Posterior vena cava (tissue), 2 donors: ENCODE results near the gene CILP2. TPM values are rescaled to one million over a fixed set of nuclear protein-coding genes. Genes with fewer than 3 reads are reported as not detected.

ENCODE experiments used
- DNase-seq: peaks from one replicate; pipeline ENCODE4 v3.0.0-alpha.2; 2020; ENCODE audit warnings: low spot score
- intact Hi-C, 2 donors: fragments of 100-400 bp; cut with DNase I; formaldehyde crosslinking; loops; one replicate each; pipeline versions ENCODE4 v1.14.1 to v1.14.2; 2022 to 2023
- long read RNA-seq, 2 donors: library from polyadenylated mRNA; unstranded; transcript quantifications; one replicate each; pipeline ENCODE4 v2.0.0, GENCODE V29; 2020 to 2021
- total RNA-seq, 2 donors: library from RNA; stranded (reverse); fragmentation: NEBNext Ultra II Directional; extraction: Animal tissue kit (Norgen Biotek cat#: 25700); gene quantifications; one replicate each; pipeline ENCODE4 v1.2.1, GENCODE V29; 2021
- donor health status: DM: yes; HTN: yes; CAD: no.
- donor health status: DM: yes; HTN: yes; CAD: no.

CILP2 gene, protein sequence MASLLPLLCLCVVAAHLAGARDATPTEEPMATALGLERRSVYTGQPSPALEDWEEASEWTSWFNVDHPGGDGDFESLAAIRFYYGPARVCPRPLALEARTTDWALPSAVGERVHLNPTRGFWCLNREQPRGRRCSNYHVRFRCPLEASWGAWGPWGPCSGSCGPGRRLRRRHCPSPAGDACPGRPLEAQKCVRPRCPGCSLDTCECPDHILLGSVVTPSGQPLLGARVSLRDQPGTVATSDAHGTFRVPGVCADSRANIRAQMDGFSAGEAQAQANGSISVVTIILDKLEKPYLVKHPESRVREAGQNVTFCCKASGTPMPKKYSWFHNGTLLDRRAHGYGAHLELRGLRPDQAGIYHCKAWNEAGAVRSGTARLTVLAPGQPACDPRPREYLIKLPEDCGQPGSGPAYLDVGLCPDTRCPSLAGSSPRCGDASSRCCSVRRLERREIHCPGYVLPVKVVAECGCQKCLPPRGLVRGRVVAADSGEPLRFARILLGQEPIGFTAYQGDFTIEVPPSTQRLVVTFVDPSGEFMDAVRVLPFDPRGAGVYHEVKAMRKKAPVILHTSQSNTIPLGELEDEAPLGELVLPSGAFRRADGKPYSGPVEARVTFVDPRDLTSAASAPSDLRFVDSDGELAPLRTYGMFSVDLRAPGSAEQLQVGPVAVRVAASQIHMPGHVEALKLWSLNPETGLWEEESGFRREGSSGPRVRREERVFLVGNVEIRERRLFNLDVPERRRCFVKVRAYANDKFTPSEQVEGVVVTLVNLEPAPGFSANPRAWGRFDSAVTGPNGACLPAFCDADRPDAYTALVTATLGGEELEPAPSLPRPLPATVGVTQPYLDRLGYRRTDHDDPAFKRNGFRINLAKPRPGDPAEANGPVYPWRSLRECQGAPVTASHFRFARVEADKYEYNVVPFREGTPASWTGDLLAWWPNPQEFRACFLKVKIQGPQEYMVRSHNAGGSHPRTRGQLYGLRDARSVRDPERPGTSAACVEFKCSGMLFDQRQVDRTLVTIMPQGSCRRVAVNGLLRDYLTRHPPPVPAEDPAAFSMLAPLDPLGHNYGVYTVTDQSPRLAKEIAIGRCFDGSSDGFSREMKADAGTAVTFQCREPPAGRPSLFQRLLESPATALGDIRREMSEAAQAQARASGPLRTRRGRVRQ
- 1 to 10 TPM in 1 of 2 donors, under 1 TPM in 1; 0.67 to 2.3 TPM for total RNA-seq
- long read RNA-seq, donor 1, partial matches to known transcripts, result 0 of 2 reads
- long read RNA-seq, donor 1, other reads (novel, unspliced or antisense), result 2 of 2 reads
- long read RNA-seq, donor 2, full-length matches to known transcripts, result 1 of 1 reads
- long read RNA-seq, donor 2, partial matches to known transcripts, result 0 of 1 reads
- long read RNA-seq, donor 2, other reads (novel, unspliced or antisense), result 0 of 1 reads

DNA sequence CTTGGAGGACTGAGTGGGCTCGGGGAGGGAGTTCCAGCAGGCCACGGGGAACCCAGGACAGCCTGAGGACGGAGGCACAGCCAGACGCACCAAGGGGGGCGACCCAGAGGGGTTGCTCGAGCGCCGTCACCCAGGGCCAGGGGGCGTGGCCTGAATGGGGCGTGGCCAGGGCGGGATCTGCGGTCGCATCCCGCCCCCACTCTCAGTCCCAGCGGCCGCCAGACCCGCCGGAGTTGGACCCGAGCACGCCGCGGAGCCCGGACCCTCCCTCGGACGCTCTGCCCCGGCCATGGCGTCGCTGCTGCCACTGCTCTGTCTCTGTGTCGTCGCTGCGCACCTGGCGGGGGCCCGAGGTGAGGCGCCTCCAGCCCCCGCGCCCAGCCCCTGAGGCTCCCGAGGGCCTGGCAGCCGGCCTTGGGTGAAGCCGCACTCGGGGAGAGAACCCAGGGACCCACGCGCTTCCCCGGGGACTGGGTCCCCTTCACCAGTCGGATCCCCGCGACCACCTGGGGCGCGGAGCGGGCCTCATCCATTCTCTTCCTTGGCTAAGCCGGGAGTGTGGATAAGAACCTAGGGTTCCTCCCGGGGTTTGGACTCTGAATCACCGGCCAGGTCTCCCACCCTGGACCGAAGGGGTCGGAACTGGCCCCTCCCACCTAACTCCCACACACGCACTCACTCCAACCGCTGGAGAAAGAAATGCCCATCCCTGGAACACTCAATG lies at the start of gene CILP2:
TSS of gene CILP2 (plus strand) at position 205 of the 724 bp plus-strand sequence. CDS start at position 290, 85 bp downstream.
- DNase-seq, result no peak

DNA sequence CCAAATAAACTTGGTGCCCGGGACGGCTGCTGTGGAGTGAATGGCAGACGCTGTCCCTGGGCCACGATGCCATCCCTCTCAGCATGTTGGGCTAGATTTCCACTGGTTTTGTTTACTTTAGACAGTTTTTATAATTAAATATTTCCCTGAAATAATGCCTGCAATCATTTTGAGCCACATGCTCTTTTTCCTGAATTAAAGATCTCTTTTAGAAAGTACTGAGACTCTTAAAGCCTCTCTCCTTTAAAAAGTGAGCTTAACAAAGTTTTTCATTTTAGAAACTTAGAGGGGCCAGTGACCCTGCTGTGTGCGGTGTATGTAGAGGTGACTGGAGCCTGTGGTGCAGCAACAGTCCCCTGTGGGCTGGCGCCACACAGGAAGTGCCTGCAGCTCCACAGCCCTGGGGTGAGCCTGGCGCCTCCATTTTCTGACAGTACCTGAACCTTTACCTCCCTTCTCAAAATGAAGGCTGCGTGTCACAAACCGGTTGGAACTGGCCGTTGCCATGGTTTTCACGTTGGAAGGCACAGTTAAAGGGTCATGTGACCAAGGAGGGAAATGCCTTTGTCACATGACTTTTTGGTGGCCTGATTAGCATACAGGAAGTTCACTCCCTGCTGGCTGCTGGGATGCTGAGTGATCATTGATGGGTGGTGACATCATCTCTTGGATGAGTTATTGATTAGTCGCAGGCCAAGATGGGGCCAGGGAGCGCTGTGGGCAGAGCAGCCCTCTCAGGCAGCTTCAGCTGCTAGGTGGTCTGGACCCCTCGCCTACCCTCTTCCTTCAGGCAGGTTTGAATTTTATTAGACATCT lies 49.0 kb upstream of the CILP2 start:
- DNase-seq, result peak; percentile 96
- intact Hi-C loops, result loop anchor here in 1 of 2 donors (5.0 kb wide), 1 partner anchor 107 kb away; no protein-coding TSS in a partner anchor

More for the DNA sequence above, at the start of gene CILP2:
- intact Hi-C loops, result no loop called here

DNA sequence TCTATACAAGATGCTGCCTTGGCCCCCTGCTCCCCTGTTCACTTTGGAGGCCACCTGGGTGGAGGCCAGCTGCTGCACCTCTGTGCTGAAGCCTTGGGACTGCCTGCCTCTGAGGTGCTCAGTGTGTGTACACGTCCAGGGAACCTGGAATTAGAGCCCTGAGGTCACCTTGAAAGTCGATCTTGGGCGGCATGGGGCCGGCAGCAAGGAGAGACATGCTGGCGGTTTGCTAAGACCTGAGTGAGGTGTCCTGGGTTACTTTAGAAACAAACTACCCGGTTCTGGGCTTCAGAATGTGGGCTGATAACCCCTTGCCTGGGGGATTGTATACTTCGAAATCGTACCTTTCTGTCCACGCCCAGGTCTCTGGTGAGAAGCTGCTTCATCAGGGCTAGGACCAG lies 48.3 kb upstream of the CILP2 start:
- intact Hi-C loops, result loop anchor here (5.0 kb wide), 2 partner anchors 108 to 123 kb away; no protein-coding TSS in a partner anchor

DNA sequence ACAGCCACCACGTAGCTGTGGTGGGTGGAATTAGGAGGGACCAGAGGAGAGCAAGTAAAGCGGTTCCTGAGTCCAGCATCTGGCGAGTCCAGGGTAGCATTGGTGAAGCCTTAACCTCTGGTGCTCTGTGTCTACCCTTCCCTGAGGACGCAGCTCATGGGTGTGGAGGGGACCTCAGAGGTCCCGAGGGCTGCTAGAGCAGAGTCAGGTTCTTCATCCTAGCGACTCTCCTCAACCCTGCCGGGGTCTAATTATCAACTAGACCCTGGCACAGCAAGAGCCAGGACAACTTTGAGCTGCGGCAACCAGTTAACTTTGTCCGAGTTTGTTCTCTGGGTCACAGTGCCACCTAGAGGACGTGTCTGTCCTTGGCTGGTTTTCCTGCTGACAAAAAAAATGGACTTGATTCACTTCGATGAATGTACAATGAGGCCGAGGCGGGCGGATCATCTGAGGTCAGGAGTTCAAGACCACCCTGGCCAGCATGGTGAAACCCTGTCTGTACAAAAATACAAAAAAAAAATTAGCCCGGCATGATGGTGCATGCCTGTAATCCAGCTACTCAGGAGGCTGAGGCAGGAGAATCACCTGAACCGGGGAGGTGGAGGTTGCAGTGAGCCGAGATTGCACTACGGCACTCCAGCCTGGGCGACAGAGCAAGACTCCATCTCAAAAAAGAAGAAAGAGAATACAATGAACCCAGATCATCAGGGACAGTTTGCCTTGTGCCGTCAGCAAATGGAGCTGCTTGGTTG lies 47.7 kb upstream of the CILP2 start:
- DNase-seq, result peak; percentile 91
- intact Hi-C loops, result loop anchor here (5.0 kb wide), 1 partner anchor 123 kb away; no protein-coding TSS in a partner anchor

More for the DNA sequence above, 48.3 kb upstream of the CILP2 start:
- no peak for DNase-seq

DNA sequence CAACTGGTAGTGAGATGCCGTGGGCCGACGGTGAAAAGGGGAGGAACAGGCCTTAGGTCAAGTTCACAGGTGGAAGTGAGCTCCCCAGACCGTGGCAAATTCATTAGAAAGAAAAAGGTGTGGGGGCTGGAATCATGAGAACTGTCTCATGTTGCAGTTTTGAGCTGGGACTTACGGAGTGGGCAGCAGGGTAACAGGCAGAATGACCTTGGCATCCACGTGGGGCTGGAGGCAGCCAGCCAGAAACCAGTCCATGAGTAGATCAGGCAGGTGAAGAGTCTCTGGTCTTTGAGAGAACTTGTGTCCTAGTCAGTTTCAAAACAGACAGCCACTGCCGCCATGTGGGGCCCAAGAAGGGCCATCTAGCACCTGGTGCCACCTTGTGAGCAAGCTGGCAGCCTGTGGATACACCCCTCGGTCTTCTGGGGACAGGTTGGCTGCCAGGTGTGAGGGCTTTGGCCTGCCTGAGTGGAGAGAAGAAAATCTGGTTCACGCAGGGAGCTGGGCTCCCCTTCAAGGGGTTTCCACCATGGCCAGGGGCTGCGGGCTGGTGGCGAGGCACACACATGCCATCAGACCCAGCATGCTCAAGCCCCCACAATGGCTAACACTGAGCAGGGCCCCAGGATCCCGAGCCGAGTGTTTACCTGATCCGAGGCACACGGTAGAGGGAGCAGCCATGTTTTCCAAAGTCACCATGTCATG lies 46.6 kb upstream of the CILP2 start:
- DNase-seq, result no peak
- intact Hi-C loops, result loop anchor here (5.0 kb wide), 1 partner anchor 124 kb away; no protein-coding TSS in a partner anchor

DNA sequence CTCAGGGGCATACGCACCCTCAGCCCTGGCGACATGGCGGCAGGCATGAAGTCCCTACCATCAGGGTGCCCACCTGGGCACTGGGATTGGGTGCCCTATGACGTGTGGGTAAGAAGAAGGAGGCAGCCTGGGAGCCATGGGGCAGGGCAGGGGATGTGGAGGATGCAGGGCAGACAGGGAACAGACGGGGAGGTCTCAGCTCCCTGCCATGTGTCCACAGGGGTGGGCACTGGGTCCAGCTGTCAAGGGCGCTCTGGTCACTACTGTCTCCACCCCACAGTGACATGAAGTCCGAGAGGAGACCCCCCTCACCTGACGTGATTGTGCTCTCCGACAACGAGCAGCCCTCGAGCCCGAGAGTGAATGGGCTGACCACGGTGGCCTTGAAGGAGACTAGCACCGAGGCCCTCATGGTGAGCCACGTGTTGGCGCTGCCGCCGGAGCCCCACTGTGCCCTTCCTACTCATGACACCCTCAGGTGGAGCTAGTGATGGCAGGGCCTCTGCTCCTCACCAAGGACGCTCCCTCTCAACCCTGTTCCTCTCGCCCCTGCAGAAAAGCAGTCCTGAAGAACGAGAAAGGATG lies 45.9 kb upstream of the CILP2 start:
- intact Hi-C loops, result loop anchor here (5.0 kb wide), 1 partner anchor 125 kb away; no protein-coding TSS in a partner anchor
- DNase-seq, result no peak

DNA sequence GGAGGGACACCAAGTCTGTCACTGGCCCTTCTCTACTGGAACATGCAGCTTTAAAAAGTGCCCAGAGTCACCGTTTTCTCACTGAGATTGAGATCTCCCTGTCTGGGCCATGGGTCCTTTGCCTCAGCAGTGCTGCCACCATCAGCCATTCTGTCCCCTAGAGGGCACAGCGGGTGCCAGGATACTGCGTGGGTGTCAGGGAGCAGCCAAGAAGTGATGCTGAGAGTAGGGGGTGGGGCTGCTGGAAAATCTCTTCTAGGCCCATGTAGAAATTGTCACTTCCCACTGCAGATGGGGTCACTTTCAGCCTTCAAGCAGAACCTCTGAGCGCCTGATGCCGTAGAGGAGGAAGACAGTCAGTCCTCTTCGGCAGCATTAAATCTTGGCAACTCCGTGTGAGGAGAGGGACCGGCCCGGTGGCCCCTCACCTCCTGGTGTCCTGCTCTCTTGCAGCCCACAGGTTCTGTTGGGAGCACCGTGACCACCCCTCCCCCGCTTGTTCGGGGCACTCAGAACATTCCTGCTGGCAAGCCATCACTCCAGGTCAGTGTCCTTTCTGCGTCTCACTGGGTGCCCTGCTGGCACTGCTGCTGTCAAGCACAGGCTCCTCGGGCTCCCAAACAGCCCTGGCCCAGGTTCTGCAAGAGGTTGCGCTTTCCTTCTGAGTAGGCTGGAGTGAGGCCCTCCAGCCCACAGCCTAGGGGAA lies 44.1 kb upstream of the CILP2 start:
- DNase-seq, result no peak
- intact Hi-C loops, result loop anchor here (5.0 kb wide), 1 partner anchor 127 kb away; no protein-coding TSS in a partner anchor

DNA sequence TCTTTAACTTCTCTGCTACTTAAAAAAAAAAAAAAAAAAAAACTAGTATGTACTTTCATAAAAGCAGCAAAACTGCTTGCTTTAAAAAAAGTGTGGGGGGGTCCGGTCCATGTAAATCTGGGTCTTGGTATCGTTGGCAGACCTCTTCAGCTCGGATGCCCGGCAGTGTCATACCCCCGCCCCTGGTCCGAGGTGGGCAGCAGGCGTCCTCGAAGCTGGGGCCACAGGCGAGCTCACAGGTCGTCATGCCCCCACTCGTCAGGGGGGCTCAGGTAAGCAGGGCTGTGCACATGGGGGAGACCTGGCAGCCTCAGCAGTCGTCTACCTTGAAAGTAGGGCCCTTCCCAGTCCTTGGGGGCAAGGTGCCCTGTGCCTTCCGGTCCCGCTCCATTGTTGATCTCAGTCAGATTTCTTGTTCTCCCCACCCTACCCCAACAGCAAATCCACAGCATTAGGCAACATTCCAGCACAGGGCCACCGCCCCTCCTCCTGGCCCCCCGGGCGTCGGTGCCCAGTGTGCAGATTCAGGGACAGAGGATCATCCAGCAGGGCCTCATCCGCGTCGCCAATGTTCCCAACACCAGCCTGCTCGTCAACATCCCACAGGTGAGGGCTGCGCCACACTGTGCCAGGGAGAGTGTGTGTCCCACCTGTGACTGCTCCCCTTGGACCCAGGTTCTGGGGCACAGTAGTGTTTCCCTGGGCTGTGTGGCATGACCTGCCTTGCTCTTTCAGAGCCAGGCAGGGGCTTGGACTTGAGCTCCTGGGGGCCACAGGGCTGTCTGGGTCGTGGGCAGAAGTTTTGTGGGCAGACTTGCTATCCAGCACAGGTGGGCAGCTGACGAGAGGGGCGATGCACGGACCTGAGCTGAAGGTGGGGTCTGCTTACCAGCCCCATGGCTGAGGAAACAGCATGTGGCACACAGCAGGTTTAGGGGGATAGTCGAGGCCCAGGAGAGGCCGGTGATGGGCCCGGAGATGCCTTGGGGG lies 42.2 kb upstream of the CILP2 start:
- intact Hi-C loops, result no loop called here
- no peak for DNase-seq

DNA sequence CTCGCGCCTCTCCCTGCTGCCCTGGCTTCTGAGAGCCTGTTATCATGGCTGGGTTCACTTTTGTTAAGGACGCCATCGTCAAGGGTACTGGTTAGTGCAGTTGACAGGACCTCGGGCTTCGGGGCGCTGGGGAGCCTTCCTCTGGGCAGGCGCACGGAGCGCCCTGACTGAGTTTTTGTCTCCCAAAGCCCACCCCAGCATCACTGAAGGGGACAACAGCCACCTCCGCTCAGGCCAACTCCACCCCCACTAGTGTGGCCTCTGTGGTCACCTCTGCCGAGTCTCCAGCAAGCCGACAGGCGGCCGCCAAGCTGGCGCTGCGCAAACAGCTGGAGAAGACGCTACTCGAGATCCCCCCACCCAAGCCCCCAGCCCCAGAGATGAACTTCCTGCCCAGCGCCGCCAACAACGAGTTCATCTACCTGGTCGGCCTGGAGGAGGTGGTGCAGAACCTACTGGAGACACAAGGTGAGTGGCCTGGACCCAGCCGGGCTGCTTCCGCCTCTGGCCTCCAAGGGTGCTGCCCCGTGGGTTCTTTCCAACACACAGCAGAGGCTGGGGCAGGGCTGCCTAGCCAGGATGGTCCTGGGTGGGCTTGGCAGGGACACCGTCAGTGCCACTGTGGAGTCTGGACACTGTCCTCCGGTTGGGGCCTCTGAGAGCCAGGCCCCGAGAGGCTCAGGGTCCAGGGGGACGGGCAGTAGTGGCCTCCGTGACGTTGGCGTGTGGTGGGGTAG lies 39.6 kb upstream of the CILP2 start:
- DNase-seq, result no peak
- intact Hi-C loops, result no loop called here

DNA sequence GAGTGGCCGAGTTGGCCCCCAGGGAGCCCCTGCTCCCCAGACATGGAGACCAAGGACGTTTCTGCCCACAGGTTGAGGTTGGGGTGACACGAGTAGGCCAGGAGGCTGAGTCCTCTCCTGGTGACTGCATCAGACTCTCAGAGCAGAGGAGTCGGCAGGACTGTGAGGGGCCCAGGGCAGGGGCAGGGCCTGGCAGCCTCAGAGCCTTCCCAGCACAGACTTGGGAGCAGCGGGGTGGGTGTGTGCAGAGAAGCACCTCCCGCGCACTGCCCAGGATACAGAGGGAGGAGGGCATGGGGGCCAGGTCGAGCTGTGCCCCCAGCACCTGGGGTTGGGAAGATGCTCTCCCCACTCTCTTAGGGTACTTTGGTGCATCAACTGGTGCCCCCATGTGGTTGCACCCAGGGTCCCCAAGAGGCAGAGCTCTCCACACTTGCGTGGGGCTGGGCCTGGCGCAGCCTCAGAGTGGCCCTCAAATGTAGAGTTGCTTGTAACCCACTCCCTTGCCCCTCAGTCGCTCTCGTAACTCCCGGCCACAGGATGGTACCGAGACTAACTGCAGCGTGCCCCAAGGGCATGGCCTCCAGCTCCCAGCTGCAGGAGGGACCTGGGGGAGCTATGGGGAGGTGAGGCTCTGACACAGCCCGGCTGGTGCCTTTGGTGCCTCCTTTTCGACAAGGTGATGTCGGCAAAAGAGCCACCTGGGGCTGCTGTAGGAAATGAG lies 38.6 kb upstream of the CILP2 start:
- intact Hi-C loops, result no loop called here
- DNase-seq, result no peak

DNA sequence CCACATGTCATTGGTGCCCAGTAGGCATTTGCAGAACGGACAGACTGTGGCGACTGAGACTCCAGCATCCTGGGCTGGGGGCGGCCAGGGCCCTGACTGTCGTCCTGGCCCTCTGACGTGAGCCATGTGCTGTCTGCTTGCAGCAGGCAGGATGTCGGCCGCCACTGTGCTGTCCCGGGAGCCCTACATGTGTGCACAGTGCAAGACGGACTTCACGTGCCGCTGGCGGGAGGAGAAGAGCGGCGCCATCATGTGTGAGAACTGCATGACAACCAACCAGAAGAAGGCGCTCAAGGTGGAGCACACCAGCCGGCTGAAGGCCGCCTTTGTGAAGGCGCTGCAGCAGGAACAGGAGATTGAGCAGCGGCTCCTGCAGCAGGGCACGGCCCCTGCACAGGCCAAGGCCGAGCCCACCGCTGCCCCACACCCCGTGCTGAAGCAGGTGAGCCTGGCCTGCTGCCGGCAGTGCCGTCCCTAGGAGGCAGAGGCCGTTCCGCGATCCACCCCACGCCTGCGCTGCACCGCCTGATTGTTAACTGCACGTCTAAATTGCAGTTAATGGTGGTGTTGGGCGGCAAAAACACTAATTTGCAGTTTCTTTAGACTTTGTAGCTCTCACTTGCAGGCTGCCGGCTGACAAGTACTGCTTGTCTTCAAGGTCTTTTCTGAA lies 37.0 kb upstream of the CILP2 start:
- no peak for DNase-seq
- intact Hi-C loops, result no loop called here

DNA sequence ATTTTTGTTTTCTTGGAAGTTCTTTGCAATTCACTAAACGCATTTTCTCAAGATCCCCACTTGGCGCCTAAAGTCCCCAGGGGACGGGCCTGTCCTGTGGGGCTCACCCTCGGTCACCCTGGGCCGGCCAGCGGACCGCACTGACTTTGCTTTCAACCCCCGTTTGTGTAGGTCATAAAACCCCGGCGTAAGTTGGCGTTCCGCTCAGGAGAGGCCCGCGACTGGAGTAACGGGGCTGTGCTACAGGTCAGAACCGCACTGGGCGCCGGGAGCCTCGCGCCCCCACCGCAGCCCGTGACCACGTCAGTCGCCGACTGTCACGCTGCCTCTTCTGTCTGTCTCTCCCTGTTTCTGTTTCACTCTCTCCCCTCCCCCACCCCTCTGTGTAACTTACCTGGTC lies 36.3 kb upstream of the CILP2 start:
- DNase-seq, result no peak
- intact Hi-C loops, result no loop called here
